ENCODE data around the gene SLC10A7.

GRCh38 chr4:146338512-146338911 lies 183.2 kb downstream of the SLC10A7 start:
- TF ChIP-seq, protein P1, sequence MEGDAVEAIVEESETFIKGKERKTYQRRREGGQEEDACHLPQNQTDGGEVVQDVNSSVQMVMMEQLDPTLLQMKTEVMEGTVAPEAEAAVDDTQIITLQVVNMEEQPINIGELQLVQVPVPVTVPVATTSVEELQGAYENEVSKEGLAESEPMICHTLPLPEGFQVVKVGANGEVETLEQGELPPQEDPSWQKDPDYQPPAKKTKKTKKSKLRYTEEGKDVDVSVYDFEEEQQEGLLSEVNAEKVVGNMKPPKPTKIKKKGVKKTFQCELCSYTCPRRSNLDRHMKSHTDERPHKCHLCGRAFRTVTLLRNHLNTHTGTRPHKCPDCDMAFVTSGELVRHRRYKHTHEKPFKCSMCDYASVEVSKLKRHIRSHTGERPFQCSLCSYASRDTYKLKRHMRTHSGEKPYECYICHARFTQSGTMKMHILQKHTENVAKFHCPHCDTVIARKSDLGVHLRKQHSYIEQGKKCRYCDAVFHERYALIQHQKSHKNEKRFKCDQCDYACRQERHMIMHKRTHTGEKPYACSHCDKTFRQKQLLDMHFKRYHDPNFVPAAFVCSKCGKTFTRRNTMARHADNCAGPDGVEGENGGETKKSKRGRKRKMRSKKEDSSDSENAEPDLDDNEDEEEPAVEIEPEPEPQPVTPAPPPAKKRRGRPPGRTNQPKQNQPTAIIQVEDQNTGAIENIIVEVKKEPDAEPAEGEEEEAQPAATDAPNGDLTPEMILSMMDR (IDR thresholded peaks at IDR 0.05), result peak in 1 of 6 experiments; percentile 2
- TF ChIP-seq POLR2A (IDR thresholded peaks at IDR 0.05), result no peak
